Measurements from ENCODE around the gene BPIFB2. TPM values are rescaled to one million over a fixed set of nuclear protein-coding genes. Genes with fewer than 3 reads are reported as not detected.

The BPIFB2 gene
- total RNA-seq, 1 experiment from 2014 or later: not detected

GRCh38 chr20:33042430-33042829 lies 34.9 kb downstream of the BPIFB2 start:
- ChIA-PET POLR2A (no interaction called here), CTCF (interaction anchor here (0.8 kb wide), 1 partner anchor 51 kb away, joined by 3 read pairs; no protein-coding TSS in a partner anchor)
- DNase-seq (ENCODE audit: low read depth, low spot score) (no peak), ATAC-seq (no peak)
- intact Hi-C loops (cut with micrococcal nuclease; ENCODE audit: unreplicated experiment) (no loop called here), in situ Hi-C loops (cut with HindIII; ENCODE audit: low pct_unique_long_range_greater_than_20kb, low sequenced_read_pairs) (no loop called here)
- no peaks in the 10 kb centered on the region for H3K4me1 ChIP-seq (ENCODE audit: control insufficient read depth, insufficient read depth, low read length)
- no peaks in the 10 kb centered on the region for H3K36me3 ChIP-seq (ENCODE audit: control insufficient read depth, insufficient read depth, low read length)
- no peak overlapping the region for H3K27ac ChIP-seq (ENCODE audit: low read length)
- H3K27me3 ChIP-seq (ENCODE audit: control insufficient read depth, insufficient read depth, low read length): peaks cover 4% of the 10 kb centered on the region; the same call in 1 of the 2 replicates
- TF ChIP-seq SIN3A (IDR thresholded peaks at IDR 0.05; ENCODE audit: borderline replicate concordance, insufficient read depth, low read depth, low read length): no peak
- TF ChIP-seq TCF7L2 (IDR thresholded peaks at IDR 0.05; ENCODE audit: low read depth, low read length): no peak
- no peak for TF ChIP-seq REST (IDR thresholded peaks at IDR 0.05; ENCODE audit: insufficient read depth in 1 of 2, low read depth in 2 of 2, low read length in 1 of 2)
- no peak for TF ChIP-seq POLR2AphosphoS5 (IDR thresholded peaks at IDR 0.05; ENCODE audit: low read depth, low read length)
- TF ChIP-seq CTCF (IDR thresholded peaks at IDR 0.05): no peak
- no TSS peak for BruUV-seq (replicated peaks)
- H3K9me3 ChIP-seq (ENCODE audit: control insufficient read depth, insufficient read depth, low read depth, low read length): no peaks in the 10 kb centered on the region
- no peak overlapping the region for H3K4me3 ChIP-seq (ENCODE audit: low read depth in 2 of 2, low read length in 2 of 2)

GRCh38 chr20:33042983-33043730 lies 35.7 kb downstream of the BPIFB2 start:
- no peak overlapping the region for H3K4me3 ChIP-seq (ENCODE audit: low read depth in 2 of 2, low read length in 2 of 2)
- H3K36me3 ChIP-seq (ENCODE audit: control insufficient read depth, insufficient read depth, low read length): no peaks in the 10 kb centered on the region
- no peaks in the 10 kb centered on the region for H3K4me1 ChIP-seq (ENCODE audit: control insufficient read depth, insufficient read depth, low read length)
- ChIA-PET POLR2A (no interaction called here), CTCF (no interaction called here)
- in situ Hi-C loops (cut with HindIII; ENCODE audit: low pct_unique_long_range_greater_than_20kb, low sequenced_read_pairs) (no loop called here), intact Hi-C loops (cut with micrococcal nuclease; ENCODE audit: unreplicated experiment) (no loop called here)
- H3K27ac ChIP-seq (ENCODE audit: low read length): no peak overlapping the region
- no peaks in the 10 kb centered on the region for H3K9me3 ChIP-seq (ENCODE audit: control insufficient read depth, insufficient read depth, low read depth, low read length)
- DNase-seq (ENCODE audit: low read depth, low spot score) (no peak), ATAC-seq (no peak)
- no peak for TF ChIP-seq SIN3A (IDR thresholded peaks at IDR 0.05; ENCODE audit: borderline replicate concordance, insufficient read depth, low read depth, low read length)
- TF ChIP-seq POLR2AphosphoS5 (IDR thresholded peaks at IDR 0.05; ENCODE audit: low read depth, low read length): no peak
- TF ChIP-seq CTCF (IDR thresholded peaks at IDR 0.05): no peak
- TF ChIP-seq REST (IDR thresholded peaks at IDR 0.05; ENCODE audit: insufficient read depth in 1 of 2, low read depth in 2 of 2, low read length in 1 of 2): no peak
- no peak for TF ChIP-seq TCF7L2 (IDR thresholded peaks at IDR 0.05; ENCODE audit: low read depth, low read length)
- peaks cover 2% of the 10 kb centered on the region; the same call in 1 of the 2 replicates for H3K27me3 ChIP-seq (ENCODE audit: control insufficient read depth, insufficient read depth, low read length)
- no TSS peak for BruUV-seq (replicated peaks)

Data from Panc1 (cell line).